ENCODE measurements around the gene DCPS.

GRCh38 chr11:126297004-126297403 is 6.9 kb upstream of the DCPS start:
- no peak for TF ChIP-seq CTCF (IDR thresholded peaks at IDR 0.05)
- no peak for TF ChIP-seq EP300 (IDR thresholded peaks at IDR 0.05)
- TF ChIP-seq POLR2AphosphoS5 (IDR thresholded peaks at IDR 0.05): no peak

Measured in sigmoid colon (tissue), 4 donors.